Muscle layer of colon (tissue), 2 donors: ENCODE data around the gene SMIM38.
"Not testable (repeated sequence)": the region's sequence is repeated elsewhere in the genome, so short reads cannot be mapped to it uniquely, and the experiment has no call there.

Source experiments
- H3K27ac ChIP-seq: one replicate; pipeline ENCODE4 v1.7.0; 2013; ENCODE audit warnings: low read depth, mild to moderate bottlenecking, low read length, moderate library complexity
- H3K27me3 ChIP-seq, 2 donors: one replicate each; pipeline ENCODE4 v1.7.0; 2013; ENCODE audit warnings: low read length in 2 of 2, mild to moderate bottlenecking in 2 of 2; ENCODE audit not compliant: insufficient read depth in 2 of 2, control insufficient read depth in 1 of 2
- H3K36me3 ChIP-seq: one replicate; pipeline ENCODE4 v1.7.0; 2013; ENCODE audit warnings: mild to moderate bottlenecking, low read length; ENCODE audit not compliant: insufficient read depth
- H3K4me1 ChIP-seq: one replicate; pipeline ENCODE4 v1.7.0; 2013; ENCODE audit warnings: mild to moderate bottlenecking, low read length; ENCODE audit not compliant: insufficient read depth
- H3K4me3 ChIP-seq, 2 donors: one replicate each; pipeline ENCODE4 v1.7.0; 2013; ENCODE audit warnings: low read length in 2 of 2, low read depth in 1 of 2, mild to moderate bottlenecking in 1 of 2, moderate library complexity in 1 of 2
- H3K9ac ChIP-seq: one replicate; pipeline ENCODE4 v1.7.0; 2013; ENCODE audit warnings: low read length
- H3K9me3 ChIP-seq: one replicate; pipeline ENCODE4 v1.7.0; 2013; ENCODE audit warnings: mild to moderate bottlenecking, low read length
- donor health status: abdominal sarcoma.
- donor health status: Adenocarcinoma of cecum.

The SMIM38 gene

DNA sequence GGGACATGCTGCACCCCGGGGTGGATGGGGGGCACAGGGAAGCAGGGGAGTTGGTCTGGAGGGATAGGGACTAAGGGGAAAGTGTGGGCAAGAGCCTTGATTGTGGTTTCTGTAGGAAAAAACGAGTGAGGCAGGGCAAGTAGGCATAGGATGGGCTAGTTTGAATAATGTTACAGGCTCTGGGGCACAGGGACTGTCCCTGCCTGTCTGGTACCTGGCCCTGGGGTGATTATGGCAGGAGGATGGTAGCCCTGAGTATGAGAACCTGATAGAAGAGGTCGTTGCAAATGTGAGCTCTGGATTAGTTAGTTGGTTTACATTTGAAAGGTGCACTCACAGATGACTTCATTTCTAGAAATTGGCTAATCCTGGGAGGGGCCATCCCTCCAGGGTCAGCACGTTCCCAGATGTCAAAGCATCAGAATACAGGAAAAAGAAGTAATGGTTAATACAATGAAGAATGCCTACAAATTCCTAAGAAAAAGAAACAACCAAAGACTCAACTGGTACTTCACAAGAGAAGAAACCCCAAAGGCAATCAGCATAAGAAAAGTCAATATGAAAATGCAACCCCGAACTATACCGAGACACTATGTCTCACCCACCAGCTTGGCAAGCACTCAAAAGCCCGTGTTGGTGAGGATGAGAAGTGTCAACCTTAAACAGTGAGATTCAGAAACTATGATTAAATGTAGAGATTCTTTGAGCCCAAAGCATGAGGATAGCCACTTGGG lies 11.3 kb upstream of the SMIM38 start:
- Histone ChIP-seq H3K36me3 (peaks cover 12% of the 10 kb centered on the region), H3K4me1 (no peaks in the 10 kb centered on the region), H3K27ac (no peak overlapping the region), H3K27me3 (no peaks in the 10 kb centered on the region), H3K9me3 (no peaks in the 10 kb centered on the region), H3K9ac (no peak overlapping the region), H3K4me3 (no peak overlapping the region)

DNA sequence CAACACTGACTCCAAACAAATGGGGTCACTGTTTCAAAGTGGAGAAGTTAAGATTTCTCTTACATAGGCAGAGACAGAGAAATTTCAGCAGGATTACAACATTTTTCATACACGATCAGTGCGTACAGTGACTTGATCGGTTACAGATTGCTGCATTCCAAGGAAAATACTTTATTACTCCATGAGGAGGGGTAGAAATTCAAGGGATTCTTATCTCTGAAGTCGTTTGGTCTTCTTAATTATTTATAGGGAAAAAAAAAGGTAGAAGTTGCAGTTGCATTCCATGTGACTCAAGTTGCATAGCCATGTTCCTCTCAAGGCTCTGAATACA lies 10.7 kb upstream of the SMIM38 start:
- Histone ChIP-seq H3K4me1 (no peaks in the 10 kb centered on the region), H3K27me3 (no peaks in the 10 kb centered on the region), H3K36me3 (peaks cover 12% of the 10 kb centered on the region), H3K27ac (no peak overlapping the region), H3K4me3 (no peak overlapping the region), H3K9me3 (no peaks in the 10 kb centered on the region), H3K9ac (no peak overlapping the region)

DNA sequence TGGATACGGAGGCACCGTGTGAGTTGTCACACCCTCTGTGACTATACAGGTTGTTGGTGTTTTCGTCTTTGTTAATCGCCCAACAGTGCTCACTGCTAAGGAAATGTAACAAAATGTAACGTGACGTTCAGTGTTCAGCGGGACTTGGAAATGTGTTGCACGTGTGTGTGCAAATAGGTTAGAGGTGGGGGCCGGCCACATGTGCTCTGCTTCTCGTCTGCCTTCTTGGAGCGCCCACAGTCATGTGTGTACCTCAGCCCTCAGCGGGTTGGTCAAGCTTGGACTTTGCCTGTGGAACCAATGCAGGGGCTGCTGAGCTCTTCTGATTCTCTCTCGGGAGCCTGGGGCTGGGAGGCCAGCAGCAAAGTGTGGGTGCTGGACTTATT lies 7.4 kb upstream of the SMIM38 start:
- Histone ChIP-seq H3K27ac (no peak overlapping the region), H3K4me3 (no peak overlapping the region), H3K9me3 (no peaks in the 10 kb centered on the region), H3K27me3 (no peaks in the 10 kb centered on the region), H3K36me3 (peaks cover 12% of the 10 kb centered on the region), H3K4me1 (no peaks in the 10 kb centered on the region), H3K9ac (no peak overlapping the region)

DNA sequence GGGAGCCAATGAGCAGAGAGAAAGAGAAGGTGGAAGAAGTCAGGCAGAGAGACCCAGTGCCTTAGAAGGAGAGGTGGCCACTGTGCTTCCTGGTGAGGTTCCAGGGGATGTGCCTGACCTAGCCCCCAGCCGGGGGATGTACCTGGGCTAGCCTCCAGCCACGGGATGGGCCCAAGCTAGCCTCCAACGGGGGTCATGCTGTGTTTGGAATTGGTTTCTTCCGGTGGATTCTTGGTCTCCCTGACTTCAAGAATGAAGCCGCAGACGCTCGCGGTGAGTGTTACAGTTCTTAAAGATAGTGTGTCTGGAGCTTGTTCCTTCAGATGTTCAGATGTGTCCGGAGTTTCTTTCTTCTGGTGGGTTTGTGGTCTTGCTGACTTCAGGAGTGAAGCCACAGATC lies 6.9 kb upstream of the SMIM38 start:
- Histone ChIP-seq H3K36me3 (peaks cover 12% of the 10 kb centered on the region), H3K9ac (no peak overlapping the region), H3K4me1 (no peaks in the 10 kb centered on the region), H3K9me3 (no peaks in the 10 kb centered on the region), H3K27me3 (no peaks in the 10 kb centered on the region), H3K4me3 (no peak overlapping the region), H3K27ac (no peak overlapping the region)

DNA sequence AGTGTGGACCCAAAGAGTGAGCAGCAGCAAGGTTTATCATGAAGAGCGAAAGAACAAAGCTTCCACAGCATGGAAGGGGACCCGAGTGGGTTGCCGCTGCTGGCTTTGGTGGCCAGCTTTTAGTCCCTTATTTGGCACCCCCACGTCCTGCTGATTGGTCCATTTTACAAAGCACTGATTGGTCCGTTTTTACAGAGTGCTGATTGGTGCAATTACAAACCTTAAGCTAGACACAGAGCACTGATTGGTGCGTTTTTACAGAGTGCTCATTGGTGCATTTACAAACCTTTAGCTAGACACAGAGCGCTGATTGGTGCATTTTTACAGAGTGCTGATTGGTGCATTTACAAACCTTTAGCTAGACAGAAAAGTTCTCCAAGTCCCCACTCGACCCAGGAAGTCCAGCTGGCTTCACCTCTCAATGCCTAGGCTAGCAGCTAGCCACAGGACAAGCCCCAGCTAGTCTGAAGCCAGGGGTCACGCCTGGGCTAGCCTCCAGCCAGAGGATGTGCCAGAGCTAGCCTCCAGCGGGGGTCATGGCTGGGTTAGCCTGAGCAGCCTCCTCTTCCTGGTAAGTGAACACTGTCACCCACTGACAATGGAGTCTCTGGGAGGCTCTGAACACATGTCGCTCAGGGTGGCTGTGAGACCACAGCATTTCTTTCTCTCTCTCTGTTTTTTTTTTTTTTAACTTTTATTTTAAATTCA lies 6.2 kb upstream of the SMIM38 start:
- H3K36me3 ChIP-seq: peaks cover 12% of the 10 kb centered on the region
- not testable (repeated sequence) for H3K9ac ChIP-seq, H3K4me1 ChIP-seq, H3K27me3 ChIP-seq, H3K4me3 ChIP-seq, H3K9me3 ChIP-seq, H3K27ac ChIP-seq

DNA sequence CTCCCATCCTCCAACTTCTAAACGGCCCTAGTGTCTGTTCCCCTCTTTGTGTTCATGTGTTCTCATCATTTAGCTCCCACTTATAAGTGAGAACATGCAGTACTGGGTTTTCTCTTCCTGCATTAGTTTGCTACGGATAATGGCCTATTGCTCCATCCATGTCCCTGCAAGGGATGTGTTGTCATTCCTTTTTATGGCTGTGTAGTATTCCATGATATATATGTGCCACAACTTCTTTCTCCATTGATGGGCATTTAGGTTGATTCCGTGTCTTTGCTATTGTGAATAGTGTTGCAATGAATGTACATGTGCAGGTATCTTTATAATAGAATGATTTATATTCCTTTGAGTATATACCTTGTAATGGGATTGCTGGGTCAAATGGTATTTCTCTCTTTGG lies 5.6 kb upstream of the SMIM38 start:
- Histone ChIP-seq H3K27me3 (no peaks in the 10 kb centered on the region), H3K9me3 (no peaks in the 10 kb centered on the region), H3K9ac (no peak overlapping the region), H3K27ac (no peak overlapping the region), H3K36me3 (peaks cover 11% of the 10 kb centered on the region), H3K4me3 (no peak overlapping the region), H3K4me1 (no peaks in the 10 kb centered on the region)

DNA sequence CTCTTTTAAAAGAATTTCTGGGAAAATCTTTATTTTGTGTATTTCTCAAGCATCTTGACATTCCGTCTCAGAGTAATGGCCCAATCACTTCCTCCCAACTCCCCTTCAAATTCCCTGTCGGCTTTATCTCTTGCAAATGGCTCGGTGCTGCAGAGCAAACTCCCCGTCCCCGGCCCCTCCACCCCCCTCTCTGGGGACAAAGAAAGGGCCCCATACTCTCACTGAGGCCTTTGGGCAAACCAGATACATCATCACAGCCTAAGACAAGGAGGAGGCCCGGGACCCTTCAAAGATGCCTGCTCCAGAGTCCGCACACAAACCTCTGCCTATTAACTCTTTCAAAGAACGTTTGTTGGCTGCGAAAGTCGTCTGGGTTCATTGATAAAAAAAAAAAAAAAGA lies 3.9 kb upstream of the SMIM38 start:
- Histone ChIP-seq H3K27me3 (no peaks in the 10 kb centered on the region), H3K9ac (no peak overlapping the region), H3K4me3 (no peak overlapping the region), H3K9me3 (no peaks in the 10 kb centered on the region), H3K4me1 (peaks cover 2% of the 10 kb centered on the region), H3K27ac (no peak overlapping the region), H3K36me3 (no peaks in the 10 kb centered on the region)

DNA sequence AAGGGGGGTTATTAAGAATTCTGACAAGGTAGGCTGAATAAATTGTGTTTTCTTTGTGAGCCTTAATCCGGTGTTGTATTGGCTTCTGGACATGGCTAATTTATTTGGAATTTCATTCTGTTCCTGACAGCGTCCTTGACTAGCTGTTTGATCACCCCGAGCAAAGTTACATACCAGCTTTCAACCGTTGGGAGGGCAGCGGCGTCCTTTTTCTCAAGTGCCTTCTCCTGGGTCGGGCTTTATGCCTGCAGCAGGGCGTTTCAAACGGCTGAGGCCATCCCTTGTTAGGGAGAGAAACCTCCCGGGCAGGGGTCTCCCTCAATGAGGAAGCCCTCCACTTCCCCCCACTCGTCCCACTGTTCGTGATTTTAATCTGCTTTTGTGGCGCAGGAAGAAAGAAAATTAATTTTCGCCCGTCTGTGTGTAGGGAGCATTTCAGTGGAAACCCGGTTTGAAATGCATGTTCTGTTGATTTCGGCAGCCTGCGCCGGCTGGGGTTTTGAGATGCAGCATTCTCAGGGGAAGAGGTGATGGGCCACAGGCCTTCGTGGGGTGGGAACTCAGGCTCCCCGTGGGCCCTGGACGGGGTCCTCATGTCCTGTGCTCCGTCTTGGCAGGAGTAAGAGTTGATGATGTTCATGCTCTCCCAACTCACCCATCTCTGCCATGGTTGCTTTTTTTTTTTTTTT lies 2.9 kb upstream of the SMIM38 start:
- Histone ChIP-seq H3K36me3 (no peaks in the 10 kb centered on the region), H3K27me3 (no peaks in the 10 kb centered on the region), H3K27ac (no peak overlapping the region), H3K9ac (no peak overlapping the region), H3K4me1 (peaks cover 8% of the 10 kb centered on the region), H3K9me3 (no peaks in the 10 kb centered on the region), H3K4me3 (no peak overlapping the region)

DNA sequence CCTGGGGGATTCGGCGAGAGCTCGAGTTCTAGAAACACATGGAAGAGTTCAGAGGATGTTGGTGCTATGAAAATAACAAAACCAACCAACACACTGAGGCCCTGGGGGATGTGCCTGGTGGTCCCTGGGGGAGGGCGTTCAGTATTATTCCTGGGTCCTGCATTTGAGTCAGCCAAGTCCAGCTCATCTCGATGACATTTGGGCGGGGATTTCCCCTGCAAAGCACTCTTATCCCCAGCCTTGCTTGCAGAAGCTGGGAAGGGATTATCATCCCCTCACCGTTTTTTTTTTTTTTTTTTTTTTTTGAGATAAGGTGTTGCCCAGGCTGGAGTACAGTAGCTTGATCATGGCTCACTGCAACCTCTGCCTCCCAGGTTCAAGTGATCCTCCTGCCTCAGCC lies 2.1 kb upstream of the SMIM38 start:
- H3K4me1 ChIP-seq: peaks cover 8% of the 10 kb centered on the region
- H3K27ac ChIP-seq: no peak overlapping the region

DNA sequence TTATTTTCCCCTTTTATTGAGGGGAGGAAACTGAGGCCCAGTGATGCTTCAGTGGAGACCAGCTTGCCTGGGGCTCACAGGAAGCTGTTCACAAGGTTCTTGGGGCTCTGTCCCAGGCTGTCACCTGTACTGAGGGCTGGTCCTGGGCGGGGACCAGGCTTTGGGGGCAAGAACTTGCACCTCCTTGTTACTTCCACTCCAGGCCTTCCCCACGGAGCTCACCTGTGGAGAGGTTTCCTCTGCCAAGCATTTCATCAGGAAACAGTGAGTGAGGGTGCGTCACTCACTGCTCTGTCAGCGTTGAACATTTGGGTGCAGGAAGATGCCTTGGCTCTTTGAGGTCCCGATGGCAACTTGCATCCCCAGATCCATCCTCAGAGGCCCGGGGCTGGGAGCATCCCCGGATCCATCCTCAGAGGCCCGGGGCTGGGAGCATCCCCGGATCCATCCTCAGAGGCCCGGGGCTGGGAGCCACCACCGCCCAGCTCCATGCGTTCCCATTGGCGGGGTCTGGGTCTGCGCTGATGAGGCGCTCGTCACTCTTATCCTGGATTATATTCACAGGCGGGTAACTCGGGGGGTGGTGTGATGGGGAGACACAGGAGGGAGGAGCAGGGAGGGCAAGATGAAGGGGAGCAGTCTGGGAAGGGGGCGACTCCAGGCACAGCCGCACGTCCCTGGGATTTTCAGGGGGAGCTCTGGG lies 1.4 kb upstream of the SMIM38 start:
- Histone ChIP-seq H3K27ac (no peak overlapping the region), H3K4me3 (no peak overlapping the region), H3K4me1 (peaks cover 8% of the 10 kb centered on the region), H3K27me3 (no peaks in the 10 kb centered on the region), H3K36me3 (no peaks in the 10 kb centered on the region), H3K9ac (no peak overlapping the region), H3K9me3 (no peaks in the 10 kb centered on the region)

More for the DNA sequence above, 2.1 kb upstream of the SMIM38 start:
- Histone ChIP-seq H3K4me3 (no peak overlapping the region), H3K9me3 (no peaks in the 10 kb centered on the region), H3K27me3 (no peaks in the 10 kb centered on the region), H3K36me3 (no peaks in the 10 kb centered on the region), H3K9ac (no peak overlapping the region)

DNA sequence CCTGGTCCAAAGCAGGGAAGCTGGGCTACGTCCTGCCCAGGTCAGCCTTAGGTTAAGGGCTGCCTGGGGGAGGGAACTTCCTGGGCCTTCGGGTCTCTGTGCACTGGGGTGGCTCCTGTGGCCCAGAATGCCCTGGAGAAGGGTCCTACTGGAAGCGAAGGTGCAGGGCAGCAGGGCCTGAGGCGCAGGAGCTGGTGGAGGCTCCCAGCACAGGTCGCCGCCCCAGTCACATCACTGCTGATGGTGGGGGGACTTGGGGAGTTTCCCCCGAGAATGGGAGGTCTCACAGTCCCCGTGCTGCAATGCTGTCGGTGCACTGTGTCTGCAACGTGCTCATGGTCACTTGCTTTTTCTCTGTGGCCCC lies 815 bp upstream of the SMIM38 start:
- H3K27ac ChIP-seq: no peak overlapping the region
- H3K36me3 ChIP-seq: no peaks in the 10 kb centered on the region
- H3K9ac ChIP-seq: no peak overlapping the region
- peaks cover 8% of the 10 kb centered on the region for H3K4me1 ChIP-seq
- no peaks in the 10 kb centered on the region for H3K27me3 ChIP-seq
- no peaks in the 10 kb centered on the region for H3K9me3 ChIP-seq
- H3K4me3 ChIP-seq: no peak overlapping the region
